ENCODE results near the gene PON2. TPM values are rescaled to one million over a fixed set of nuclear protein-coding genes. Genes with fewer than 3 reads are reported as not detected.

PON2 gene
- total and polyA plus RNA-seq, 2 of the 13 experiments (the other 11 are each of a cell fraction or from before 2014, with no cell fraction given), result 202 to 217 TPM

DNA sequence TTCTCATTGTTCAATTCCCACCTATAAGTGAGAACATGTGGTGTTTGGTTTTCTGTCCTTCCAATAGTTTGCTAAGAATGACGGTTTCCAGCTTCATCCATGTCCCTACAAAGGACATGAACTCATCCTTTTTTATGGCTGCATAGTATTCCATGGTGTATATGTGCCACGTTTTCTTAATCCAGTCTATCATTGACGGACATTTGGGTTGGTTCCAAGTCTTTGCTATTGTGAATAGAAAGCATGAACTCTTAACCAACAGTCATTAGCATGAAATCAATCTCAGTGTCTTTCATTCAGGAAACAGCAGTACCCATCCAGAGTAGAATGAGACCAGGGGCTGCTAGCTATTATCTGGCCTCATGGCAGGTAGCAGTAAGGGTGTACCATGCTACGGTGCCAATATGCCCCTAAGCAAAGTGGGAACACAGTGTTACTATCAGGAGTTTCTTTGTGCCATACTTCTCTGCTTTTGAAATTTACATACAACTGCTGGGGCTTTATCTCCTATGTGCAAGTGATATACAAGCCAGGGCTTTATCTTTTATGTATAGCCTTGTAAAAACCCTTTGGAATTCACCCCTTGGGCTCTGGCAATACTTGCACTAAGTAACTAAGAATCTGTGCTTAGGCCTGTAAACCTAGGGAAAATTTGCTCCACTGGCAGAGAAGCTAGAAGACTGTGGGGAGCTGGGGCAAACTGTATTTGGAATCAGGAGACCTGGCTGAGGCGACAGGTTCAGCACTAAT lies 5.4 kb downstream of the PON2 start:
- CTCF ChIA-PET (ENCODE audit: low intra/inter-chr PET ratio, low total read pairs), result no interaction called here
- POLR2A ChIA-PET, result interaction anchor here (1.1 to 1.7 kb wide), 2 partner anchors 12 kb away, joined by 3 to 8 read pairs; no protein-coding TSS in a partner anchor
- WGBS (ENCODE audit: low lambda C conversion rate), result 71% methylated on average over 5 of the region's 5 CpGs
- TF ChIP-seq ZMAT3 (CRISPR knock-in tag; conservative IDR thresholded peaks at IDR 0.05) (no peak), NFE2L1 (CRISPR knock-in tag; IDR thresholded peaks at IDR 0.05; ENCODE audit: borderline replicate concordance) (no peak), ZNF720 (CRISPR knock-in tag; IDR thresholded peaks at IDR 0.05) (no peak), HNRNPL (IDR thresholded peaks at IDR 0.05; ENCODE audit: low read depth, low read length) (no peak), ZNF367 (CRISPR knock-in tag; IDR thresholded peaks at IDR 0.05; ENCODE audit: borderline replicate concordance) (no peak), BRD4 (CRISPR knock-in tag; IDR thresholded peaks at IDR 0.05) (no peak), ZNF44 (CRISPR knock-in tag; IDR thresholded peaks at IDR 0.05) (no peak)
- TF ChIP-seq, protein P1, sequence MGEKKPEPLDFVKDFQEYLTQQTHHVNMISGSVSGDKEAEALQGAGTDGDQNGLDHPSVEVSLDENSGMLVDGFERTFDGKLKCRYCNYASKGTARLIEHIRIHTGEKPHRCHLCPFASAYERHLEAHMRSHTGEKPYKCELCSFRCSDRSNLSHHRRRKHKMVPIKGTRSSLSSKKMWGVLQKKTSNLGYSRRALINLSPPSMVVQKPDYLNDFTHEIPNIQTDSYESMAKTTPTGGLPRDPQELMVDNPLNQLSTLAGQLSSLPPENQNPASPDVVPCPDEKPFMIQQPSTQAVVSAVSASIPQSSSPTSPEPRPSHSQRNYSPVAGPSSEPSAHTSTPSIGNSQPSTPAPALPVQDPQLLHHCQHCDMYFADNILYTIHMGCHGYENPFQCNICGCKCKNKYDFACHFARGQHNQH (CRISPR knock-in tag; IDR thresholded peaks at IDR 0.05), result no peak
- Histone ChIP-seq H3K4me1 (ENCODE audit: insufficient read depth, low read length) (peaks cover 77% of the 10 kb centered on the region), H4K20me1 (ENCODE audit: insufficient read depth, low read length) (no peaks in the 10 kb centered on the region), H3K9ac (ENCODE audit: insufficient read depth, low read depth, low read length) (no peak overlapping the region), H3K4me2 (ENCODE audit: low read depth, low read length) (no peak overlapping the region), H3K36me3 (replicated peaks in 1 of 2; ENCODE audit: control insufficient read depth in 1 of 2, insufficient read depth in 2 of 2, low read length in 2 of 2) (peaks cover 1 to 4% of the 10 kb centered on the region in 2 experiments; a peak in 4 of 5 replicates), H3K9me3 (ENCODE audit: low read length) (no peaks in the 10 kb centered on the region), H3K4me3 (replicated peaks in 1 of 3; ENCODE audit: insufficient read depth in 1 of 3, low read depth in 2 of 3, low read length in 3 of 3) (no peak overlapping the region), H3K27me3 (ENCODE audit: control insufficient read depth in 1 of 2, insufficient read depth in 2 of 2, low read length in 2 of 2) (no peaks in the 10 kb centered on the region), H3K79me2 (ENCODE audit: insufficient read depth, low read length) (peaks cover 84% of the 10 kb centered on the region), H3K27ac (ENCODE audit: extremely low read length, insufficient read depth, low read length) (no peak overlapping the region), H2AFZ (ENCODE audit: low read length) (no peak overlapping the region)
- ATAC-seq, result no peak
- intact Hi-C loops (cut with micrococcal nuclease; ENCODE audit: unreplicated experiment) (no loop called here), in situ Hi-C loops (cut with HindIII; ENCODE audit: extremely low pct_ligation_motif_present, low pct_unique_long_range_greater_than_20kb) (no loop called here)
- BruUV-seq (replicated peaks), result no TSS peak
- no peak for FAIRE-seq
- no peak for DNase-seq (ENCODE audit: low spot score)

Measured in HepG2 (cell line).